Thyroid gland (tissue), 4 donors: ENCODE measurements around the gene KRTAP4-3.

ENCODE experiments used
- POLR2A ChIP-seq, 2 donors: fragments of 450-650 bp; IDR thresholded peaks; one replicate each; pipeline ENCODE4 v1.6.1; 2017; ENCODE audit warnings: antibody characterized with exemption in 2 of 2, mild to moderate bottlenecking in 2 of 2, moderate library complexity in 1 of 2
- TF ChIP-seq, protein P1 (sequence below), 6 experiments: fragments of 200-600 bp in 3 of 6; fragments of 450-650 bp in 3 of 6; sonication (generic) in 3 of 6; IDR thresholded peaks; one replicate each; pipeline ENCODE4 v1.5.1; 2016 to 2019; ENCODE audit warnings: antibody characterized with exemption in 6 of 6, mild to moderate bottlenecking in 2 of 6, inconsistent platforms in 1 of 6, moderate library complexity in 1 of 6

DNA sequence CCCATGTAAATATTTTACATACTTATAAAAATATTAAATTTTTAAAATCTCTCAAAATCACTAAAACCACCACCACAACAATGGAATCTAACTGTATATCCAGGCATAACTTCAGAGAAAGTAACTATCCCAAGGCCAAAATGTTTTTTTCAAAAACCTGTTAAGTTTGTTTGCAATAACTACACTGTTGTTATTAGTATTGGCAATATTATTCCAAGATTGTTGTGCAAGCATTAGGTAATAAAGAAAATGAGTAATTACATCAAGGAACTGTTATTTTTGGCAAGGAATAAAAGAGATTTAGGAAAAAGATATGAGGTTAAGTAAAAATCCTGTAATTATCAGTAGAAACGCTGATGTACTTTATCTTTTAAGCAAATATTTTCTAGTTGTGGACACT is 40.6 kb downstream of the KRTAP4-3 start:
- TF ChIP-seq, protein P1, sequence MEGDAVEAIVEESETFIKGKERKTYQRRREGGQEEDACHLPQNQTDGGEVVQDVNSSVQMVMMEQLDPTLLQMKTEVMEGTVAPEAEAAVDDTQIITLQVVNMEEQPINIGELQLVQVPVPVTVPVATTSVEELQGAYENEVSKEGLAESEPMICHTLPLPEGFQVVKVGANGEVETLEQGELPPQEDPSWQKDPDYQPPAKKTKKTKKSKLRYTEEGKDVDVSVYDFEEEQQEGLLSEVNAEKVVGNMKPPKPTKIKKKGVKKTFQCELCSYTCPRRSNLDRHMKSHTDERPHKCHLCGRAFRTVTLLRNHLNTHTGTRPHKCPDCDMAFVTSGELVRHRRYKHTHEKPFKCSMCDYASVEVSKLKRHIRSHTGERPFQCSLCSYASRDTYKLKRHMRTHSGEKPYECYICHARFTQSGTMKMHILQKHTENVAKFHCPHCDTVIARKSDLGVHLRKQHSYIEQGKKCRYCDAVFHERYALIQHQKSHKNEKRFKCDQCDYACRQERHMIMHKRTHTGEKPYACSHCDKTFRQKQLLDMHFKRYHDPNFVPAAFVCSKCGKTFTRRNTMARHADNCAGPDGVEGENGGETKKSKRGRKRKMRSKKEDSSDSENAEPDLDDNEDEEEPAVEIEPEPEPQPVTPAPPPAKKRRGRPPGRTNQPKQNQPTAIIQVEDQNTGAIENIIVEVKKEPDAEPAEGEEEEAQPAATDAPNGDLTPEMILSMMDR (IDR thresholded peaks at IDR 0.05) = no peak
- TF ChIP-seq POLR2A (IDR thresholded peaks at IDR 0.05) = no peak
